Activated T-cell treated with anti-CD3 and anti-CD28 coated beads, Interleukin-2, amount 50 U/mL, for 1 hour (primary cell): ENCODE measurements around the gene PSPC1.

Experiments used
- DNase-seq: peaks from one replicate; pipeline ENCODE4 v3.0.0-alpha.2; 2020

PSPC1 gene

DNA sequence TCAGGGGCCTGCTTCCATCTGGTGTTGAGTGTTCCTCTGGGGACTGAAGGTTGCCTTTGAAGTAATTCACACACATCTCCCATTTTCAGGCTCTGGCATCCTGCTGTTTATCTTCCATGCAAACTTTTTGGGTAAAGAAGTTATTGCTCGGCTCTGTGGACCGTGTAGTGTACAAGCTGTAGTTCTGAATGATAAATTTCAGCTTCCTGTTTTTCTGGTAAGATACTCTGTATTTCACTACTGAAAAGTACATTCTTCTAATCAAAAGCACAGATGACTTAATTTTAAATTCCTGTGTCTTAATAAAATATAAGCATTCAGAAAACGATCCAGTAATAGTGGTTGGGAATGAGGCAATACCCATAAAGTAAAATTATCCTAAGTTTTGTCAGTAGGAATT lies 112.6 kb downstream of the PSPC1 start:
- DNase-seq = no peak

DNA sequence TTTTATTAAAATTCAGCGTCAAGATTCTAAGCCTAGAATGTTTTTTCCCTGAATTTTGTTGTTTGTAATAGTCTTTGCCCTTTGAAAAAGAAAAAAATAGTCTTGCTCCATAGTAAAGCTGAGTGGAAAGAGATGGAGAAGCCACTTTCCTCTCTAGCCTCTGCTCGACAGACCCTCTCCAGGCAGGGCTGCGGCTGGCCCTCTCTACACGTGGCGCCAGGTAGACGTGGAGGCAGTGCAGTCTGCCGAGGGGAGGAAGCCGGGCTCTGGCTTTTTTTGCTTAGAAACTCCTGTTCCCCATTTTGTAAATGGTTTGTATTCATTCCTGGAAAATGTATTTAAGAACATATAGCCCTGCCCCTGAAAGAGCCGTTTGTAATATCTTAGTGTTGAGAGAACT lies 114.0 kb downstream of the PSPC1 start:
- no peak for DNase-seq

DNA sequence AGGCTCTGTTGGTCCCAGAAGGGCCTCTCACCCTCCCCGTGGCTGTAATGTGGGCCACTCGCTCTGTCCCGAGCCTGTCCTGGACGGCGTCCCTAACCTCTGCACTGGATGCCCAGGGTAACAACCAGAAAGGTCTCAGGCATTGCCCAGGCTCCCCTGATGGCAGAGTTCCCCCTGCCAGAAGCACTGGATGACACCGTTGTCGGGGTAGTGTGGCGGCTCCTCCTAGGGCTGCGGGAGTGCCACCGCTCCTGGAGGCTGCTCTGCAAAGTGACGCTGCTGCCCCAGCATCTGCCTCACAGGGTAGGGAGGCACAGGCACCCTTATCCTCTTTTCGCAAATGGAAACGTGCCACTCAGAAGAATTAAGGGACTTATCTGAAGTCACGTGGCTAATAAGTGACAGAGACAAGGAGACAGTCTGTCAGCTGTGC lies 117.3 kb downstream of the PSPC1 start:
- DNase-seq = no peak

DNA sequence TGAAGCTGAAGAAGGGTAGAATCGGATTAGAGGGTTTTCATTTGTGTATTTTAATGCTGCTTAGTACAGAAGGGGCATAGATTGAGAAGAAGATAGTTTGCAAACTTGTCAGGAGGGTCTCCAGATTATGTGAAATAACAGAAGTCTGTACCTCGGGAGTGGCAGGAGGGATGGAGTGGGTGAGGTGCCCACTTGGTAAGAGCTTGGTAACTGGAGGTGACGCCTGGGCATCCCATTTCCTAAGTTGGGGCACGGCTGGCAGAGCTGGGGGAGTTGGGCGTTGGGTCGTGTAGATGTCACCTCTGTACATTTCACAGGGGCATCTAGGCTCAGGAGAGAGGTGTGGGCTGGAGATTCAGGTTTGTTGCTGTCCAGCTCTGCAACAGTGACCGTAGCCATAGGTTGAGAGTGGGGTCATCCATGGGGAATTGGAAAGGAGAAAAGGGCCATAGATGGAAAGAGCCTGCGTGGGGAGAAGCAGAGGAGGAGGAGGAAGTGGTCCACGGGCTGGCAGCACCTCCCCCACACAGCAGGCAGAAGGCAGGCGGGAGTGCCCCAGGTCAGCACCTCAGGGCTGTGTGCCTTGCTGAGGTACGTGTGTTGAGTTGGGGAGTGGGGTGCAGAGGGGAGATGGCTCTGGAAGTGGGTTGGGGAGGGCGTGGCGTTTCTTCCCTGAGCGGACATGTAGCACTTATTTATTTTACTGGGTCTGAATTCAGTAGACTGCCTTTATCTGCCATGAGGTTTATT lies 118.1 kb downstream of the PSPC1 start:
- no peak for DNase-seq

DNA sequence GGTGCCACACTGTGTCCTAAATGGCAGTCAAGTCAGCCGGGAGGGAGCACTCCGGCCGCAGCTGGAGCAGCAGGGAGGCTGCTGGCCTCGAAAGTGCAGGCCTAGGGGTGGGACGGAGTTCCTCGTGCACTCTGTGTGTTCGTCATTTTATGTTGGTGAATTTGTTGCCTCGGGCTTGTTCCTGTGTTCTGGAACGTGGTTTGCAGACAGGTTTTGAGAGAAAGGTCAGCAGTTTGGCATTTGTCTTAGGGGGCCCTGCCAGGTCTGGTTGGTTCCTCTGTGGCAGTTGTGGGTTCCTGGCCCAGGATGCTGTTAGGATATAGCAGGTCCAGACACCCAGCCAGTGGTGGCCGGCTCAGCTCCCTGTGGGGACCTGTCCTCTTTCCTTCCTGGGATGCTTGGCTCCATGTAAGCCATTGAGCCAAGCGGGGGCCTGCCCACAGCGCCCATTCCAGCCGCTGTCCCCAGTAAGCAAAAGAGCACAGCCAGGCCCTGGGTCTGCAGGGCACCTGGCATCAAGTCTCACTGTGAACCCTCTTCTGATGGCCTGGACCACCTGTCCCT lies 119.2 kb downstream of the PSPC1 start:
- no peak for DNase-seq

DNA sequence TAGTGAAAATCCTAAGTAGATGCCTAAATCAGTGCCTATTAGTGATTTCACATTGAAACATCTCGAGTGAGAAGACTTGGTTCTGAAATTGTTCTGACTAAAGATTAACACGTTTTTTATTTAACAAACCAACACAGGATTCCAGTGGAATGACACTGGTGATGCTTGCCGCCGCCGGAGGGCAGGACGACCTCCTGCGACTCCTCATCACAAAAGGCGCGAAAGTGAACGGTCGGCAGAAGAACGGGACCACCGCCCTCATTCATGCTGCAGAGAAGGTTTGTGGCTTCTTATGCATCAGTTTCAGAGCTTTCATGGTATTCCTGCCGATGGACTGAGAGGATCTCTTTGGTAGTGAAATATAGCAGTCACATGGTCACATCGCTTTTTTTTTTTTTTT lies 121.2 kb downstream of the PSPC1 start:
- DNase-seq = no peak

GRCh38 chr13:19661126-19661525 lies 121.6 kb downstream of the PSPC1 start:
- DNase-seq = no peak

GRCh38 chr13:19658831-19659230 lies 123.9 kb downstream of the PSPC1 start:
- no peak for DNase-seq

GRCh38 chr13:19657872-19658591 lies 124.7 kb downstream of the PSPC1 start:
- DNase-seq = no peak
